Rectal smooth muscle tissue (tissue), 1 donor: ENCODE measurements around the gene RPL27A.
A peak's percentile ranks its signal among the peaks of the same experiment; 100 is the strongest.

ENCODE experiments used
- H3K27ac ChIP-seq: one replicate; pipeline ENCODE4 v1.7.0; 2013; ENCODE audit warnings: low read depth, low read length, inconsistent platforms
- H3K27me3 ChIP-seq: one replicate; pipeline ENCODE4 v1.7.0; 2013; ENCODE audit warnings: low read length; ENCODE audit not compliant: control insufficient read depth, insufficient read depth
- H3K36me3 ChIP-seq: one replicate; pipeline ENCODE4 v1.7.0; 2013; ENCODE audit warnings: low read length; ENCODE audit not compliant: control insufficient read depth, insufficient read depth
- H3K4me1 ChIP-seq: one replicate; pipeline ENCODE4 v1.7.0; 2013; ENCODE audit warnings: low read length; ENCODE audit not compliant: control insufficient read depth, insufficient read depth
- H3K4me3 ChIP-seq: one replicate; pipeline ENCODE4 v1.7.0; 2013; ENCODE audit warnings: low read length
- H3K9ac ChIP-seq: one replicate; pipeline ENCODE4 v1.7.0; 2013; ENCODE audit warnings: low read length

Gene RPL27A

GRCh38 chr11:8707541-8708191 lies 25.1 kb downstream of the RPL27A start:
- Histone ChIP-seq H3K4me1 (peaks cover 42% of the 10 kb centered on the region), H3K36me3 (peaks cover 27% of the 10 kb centered on the region), H3K9ac (no peak overlapping the region), H3K4me3 (peak overlapping the region; percentile 31), H3K27me3 (no peaks in the 10 kb centered on the region), H3K27ac (peak overlapping the region; percentile 98)

GRCh38 chr11:8709002-8709672 lies 26.5 kb downstream of the RPL27A start:
- peaks cover 42% of the 10 kb centered on the region for H3K4me1 ChIP-seq
- peak overlapping the region; percentile 98 for H3K27ac ChIP-seq
- H3K36me3 ChIP-seq = peaks cover 21% of the 10 kb centered on the region
- H3K9ac ChIP-seq = no peak overlapping the region
- no peak overlapping the region for H3K4me3 ChIP-seq
- H3K27me3 ChIP-seq = no peaks in the 10 kb centered on the region

- Histone ChIP-seq H3K36me3 (peaks cover 26% of the 10 kb centered on the region), H3K27ac (peak overlapping the region; percentile 98), H3K9ac (no peak overlapping the region), H3K27me3 (no peaks in the 10 kb centered on the region), H3K4me1 (peaks cover 44% of the 10 kb centered on the region), H3K4me3 (no peak overlapping the region)
Measured at GRCh38 chr11:8709777-8710176, 27.2 kb downstream of the RPL27A start.

- H3K36me3 ChIP-seq = peaks cover 22% of the 10 kb centered on the region
- H3K27me3 ChIP-seq = no peaks in the 10 kb centered on the region
- H3K4me3 ChIP-seq = no peak overlapping the region
- H3K27ac ChIP-seq = peak overlapping the region; percentile 79
- H3K9ac ChIP-seq = no peak overlapping the region
- peaks cover 48% of the 10 kb centered on the region for H3K4me1 ChIP-seq
Measured at GRCh38 chr11:8711895-8712442, 29.4 kb downstream of the RPL27A start.

- Histone ChIP-seq H3K9ac (no peak overlapping the region), H3K27ac (peak overlapping the region; percentile 79), H3K36me3 (peaks cover 22% of the 10 kb centered on the region), H3K27me3 (no peaks in the 10 kb centered on the region), H3K4me1 (peaks cover 48% of the 10 kb centered on the region), H3K4me3 (no peak overlapping the region)
Measured at GRCh38 chr11:8712506-8712905, 29.9 kb downstream of the RPL27A start.

- peaks cover 22% of the 10 kb centered on the region for H3K36me3 ChIP-seq
- H3K27me3 ChIP-seq = no peaks in the 10 kb centered on the region
- no peak overlapping the region for H3K4me3 ChIP-seq
- H3K27ac ChIP-seq = peak overlapping the region; percentile 60
- H3K9ac ChIP-seq = no peak overlapping the region
- H3K4me1 ChIP-seq = peaks cover 47% of the 10 kb centered on the region
Measured at GRCh38 chr11:8713760-8714454, 31.3 kb downstream of the RPL27A start.

- Histone ChIP-seq H3K9ac (no peak overlapping the region), H3K4me3 (no peak overlapping the region), H3K27ac (peak overlapping the region; percentile 60), H3K27me3 (no peaks in the 10 kb centered on the region), H3K36me3 (peaks cover 22% of the 10 kb centered on the region), H3K4me1 (peaks cover 48% of the 10 kb centered on the region)
Measured at GRCh38 chr11:8714622-8715225, 32.1 kb downstream of the RPL27A start.

GRCh38 chr11:8715501-8715900 lies 32.9 kb downstream of the RPL27A start:
- Histone ChIP-seq H3K27me3 (no peaks in the 10 kb centered on the region), H3K9ac (no peak overlapping the region), H3K36me3 (peaks cover 22% of the 10 kb centered on the region), H3K4me1 (peaks cover 53% of the 10 kb centered on the region), H3K4me3 (no peak overlapping the region), H3K27ac (peak overlapping the region; percentile 60)

- no peak overlapping the region for H3K4me3 ChIP-seq
- peaks cover 71% of the 10 kb centered on the region for H3K4me1 ChIP-seq
- H3K9ac ChIP-seq = no peak overlapping the region
- peaks cover 16% of the 10 kb centered on the region for H3K36me3 ChIP-seq
- no peaks in the 10 kb centered on the region for H3K27me3 ChIP-seq
- peak overlapping the region; percentile 84 for H3K27ac ChIP-seq
Measured at GRCh38 chr11:8717544-8717875, 34.9 kb downstream of the RPL27A start.

GRCh38 chr11:8717876-8718753 lies 35.5 kb downstream of the RPL27A start:
- no peaks in the 10 kb centered on the region for H3K27me3 ChIP-seq
- peak overlapping the region; percentile 97 for H3K27ac ChIP-seq
- H3K9ac ChIP-seq = no peak overlapping the region
- H3K4me3 ChIP-seq = peak overlapping the region; percentile 19
- H3K36me3 ChIP-seq = peaks cover 14% of the 10 kb centered on the region
- peaks cover 75% of the 10 kb centered on the region for H3K4me1 ChIP-seq

- Histone ChIP-seq H3K36me3 (peaks cover 6% of the 10 kb centered on the region), H3K4me1 (peaks cover 77% of the 10 kb centered on the region), H3K4me3 (peak overlapping the region; percentile 10), H3K27ac (peak overlapping the region; percentile 97), H3K27me3 (no peaks in the 10 kb centered on the region), H3K9ac (no peak overlapping the region)
Measured at GRCh38 chr11:8719211-8719649, 36.6 kb downstream of the RPL27A start.
